BLaER1 (cell line): Measurements from ENCODE around the gene CCNE1.
"Not testable (repeated sequence)": the region's sequence is repeated elsewhere in the genome, so short reads cannot be mapped to it uniquely, and the experiment has no call there.

ENCODE experiments used
- H3K27ac ChIP-seq: shearing (Covaris generic); formaldehyde crosslinking; 2 replicates; pipeline ENCODE4 v1.8.1; 2022
- H3K27me3 ChIP-seq: shearing (Covaris generic); formaldehyde crosslinking; 2 replicates; pipeline ENCODE4 v1.8.1; 2022
- H3K36me3 ChIP-seq: shearing (Covaris generic); formaldehyde crosslinking; 2 replicates; pipeline ENCODE4 v1.8.1; 2022
- H3K4me1 ChIP-seq: shearing (Covaris generic); formaldehyde crosslinking; 2 replicates; pipeline ENCODE4 v1.8.1; 2022
- H3K4me2 ChIP-seq: shearing (Covaris generic); formaldehyde crosslinking; 2 replicates; pipeline ENCODE4 v1.8.1; 2022
- H3K4me3 ChIP-seq: shearing (Covaris generic); formaldehyde crosslinking; 2 replicates; pipeline ENCODE4 v1.8.1; 2022
- H3K9ac ChIP-seq: shearing (Covaris generic); formaldehyde crosslinking; 2 replicates; pipeline ENCODE4 v1.8.1; 2022
- H3K9me3 ChIP-seq: shearing (Covaris generic); formaldehyde crosslinking; 2 replicates; pipeline ENCODE4 v1.8.1; 2022
- H4K20me1 ChIP-seq: shearing (Covaris generic); formaldehyde crosslinking; 2 replicates; pipeline ENCODE4 v1.8.1; 2022
- Cebpa-rat ChIP-seq: shearing (Covaris generic); IDR thresholded peaks from 2 replicates; pipeline ENCODE4 v1.8.1; 2022

CCNE1 gene

DNA sequence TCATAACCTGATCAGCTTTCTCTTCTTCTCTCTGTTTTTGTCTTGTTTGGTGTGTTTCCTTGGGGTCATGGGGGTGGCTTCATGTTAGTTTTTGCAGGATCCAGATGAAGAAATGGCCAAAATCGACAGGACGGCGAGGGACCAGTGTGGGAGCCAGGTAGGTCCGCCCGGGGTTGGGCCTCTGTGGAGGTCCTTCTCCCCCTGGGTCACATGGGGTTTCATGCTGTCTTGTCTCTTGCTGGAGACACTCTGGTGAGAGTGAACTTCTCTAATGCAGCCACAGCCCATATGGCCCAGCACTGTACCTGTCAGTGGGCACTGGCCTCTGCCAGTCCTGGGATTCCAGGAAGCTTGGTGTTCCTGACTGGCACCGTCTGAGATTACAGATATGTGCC is 1.1 kb downstream of the CCNE1 start:
- Histone ChIP-seq H4K20me1 (no peaks in the 10 kb centered on the region), H3K9ac (peak overlapping the region; percentile 80; the same call in 1 of the 2 replicates), H3K36me3 (peaks cover 14% of the 10 kb centered on the region; the same call in 1 of the 2 replicates), H3K27ac (no peak overlapping the region), H3K9me3 (no peaks in the 10 kb centered on the region), H3K4me1 (peaks cover 38% of the 10 kb centered on the region), H3K4me2 (peak overlapping the region; percentile 80), H3K27me3 (no peaks in the 10 kb centered on the region), H3K4me3 (peak overlapping the region; percentile 79)
- no peak for TF ChIP-seq Cebpa-rat

DNA sequence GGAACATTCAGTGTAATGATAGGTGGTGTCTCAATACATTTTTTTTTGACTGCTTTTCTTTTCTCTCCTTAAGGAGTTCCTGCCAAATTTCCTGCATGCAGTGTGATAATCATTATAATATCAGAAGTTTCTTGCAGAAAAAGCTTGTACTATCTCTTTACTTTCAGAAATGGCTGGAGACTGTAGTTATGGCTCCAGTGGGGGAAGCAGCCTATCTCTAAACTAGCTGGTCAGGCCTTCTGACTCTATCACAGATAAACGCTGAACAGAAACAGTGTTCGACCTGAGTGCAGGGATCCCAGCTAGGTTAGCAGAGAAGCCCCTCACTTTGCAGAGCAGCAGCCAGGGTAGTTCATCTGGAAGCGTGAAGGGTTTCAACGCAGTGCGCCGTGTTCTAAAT is 1.9 kb downstream of the CCNE1 start:
- Histone ChIP-seq H3K27me3 (no peaks in the 10 kb centered on the region), H3K4me2 (no peak overlapping the region), H3K27ac (no peak overlapping the region), H3K4me1 (peaks cover 38% of the 10 kb centered on the region), H3K36me3 (peaks cover 21% of the 10 kb centered on the region), H3K4me3 (no peak overlapping the region), H4K20me1 (no peaks in the 10 kb centered on the region), H3K9ac (no peak overlapping the region), H3K9me3 (no peaks in the 10 kb centered on the region)
- TF ChIP-seq Cebpa-rat, result no peak

DNA sequence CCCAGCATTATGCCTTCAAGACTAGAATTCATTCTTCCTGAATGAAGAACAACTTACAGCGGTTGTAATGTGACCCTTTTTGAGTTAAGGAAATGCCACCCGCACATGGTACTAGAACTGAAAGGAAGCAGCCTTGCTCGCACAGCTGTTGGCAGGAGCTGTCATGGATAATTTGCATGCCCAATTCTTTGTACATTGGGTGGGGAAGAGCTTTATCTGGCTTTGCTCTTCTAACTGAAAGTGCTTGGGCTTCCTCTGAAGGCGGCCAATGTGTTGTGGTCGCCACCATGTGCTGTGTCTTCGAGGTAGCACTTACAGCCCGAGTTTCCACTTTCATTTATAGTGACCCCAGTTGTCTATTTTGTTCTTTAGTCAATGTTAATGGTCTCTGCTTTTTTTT is 3.4 kb downstream of the CCNE1 start:
- no peak overlapping the region for H3K4me3 ChIP-seq
- H3K9me3 ChIP-seq, result no peaks in the 10 kb centered on the region
- H3K4me1 ChIP-seq, result peaks cover 38% of the 10 kb centered on the region
- no peaks in the 10 kb centered on the region for H3K27me3 ChIP-seq
- peak overlapping the region; percentile 67 for H3K4me2 ChIP-seq
- no peak for TF ChIP-seq Cebpa-rat
- no peaks in the 10 kb centered on the region for H4K20me1 ChIP-seq
- peak overlapping the region; percentile 60 for H3K27ac ChIP-seq
- peaks cover 37% of the 10 kb centered on the region for H3K36me3 ChIP-seq
- no peak overlapping the region for H3K9ac ChIP-seq

- Histone ChIP-seq H3K4me2 (no peak overlapping the region), H3K36me3 (peaks cover 58% of the 10 kb centered on the region)
These were observed 5.5 kb downstream of the CCNE1 start for GRCh38 chr19:29817316-29817715.

GRCh38 chr19:29819300-29819699 is 7.5 kb downstream of the CCNE1 start:
- H3K9ac ChIP-seq, result no peak overlapping the region
- H3K36me3 ChIP-seq, result peaks cover 73% of the 10 kb centered on the region
- H3K4me2 ChIP-seq, result no peak overlapping the region

More at GRCh38 chr19:29817316-29817715, 5.5 kb downstream of the CCNE1 start:
- no peak overlapping the region for H3K27ac ChIP-seq
- H3K9ac ChIP-seq, result no peak overlapping the region
- TF ChIP-seq Cebpa-rat, result no peak
- no peaks in the 10 kb centered on the region for H3K27me3 ChIP-seq
- H3K9me3 ChIP-seq, result no peaks in the 10 kb centered on the region
- no peak overlapping the region for H3K4me3 ChIP-seq
- no peaks in the 10 kb centered on the region for H4K20me1 ChIP-seq
- peaks cover 30% of the 10 kb centered on the region for H3K4me1 ChIP-seq

GRCh38 chr19:29819986-29820385 is 8.2 kb downstream of the CCNE1 start:
- no peaks in the 10 kb centered on the region for H4K20me1 ChIP-seq
- no peaks in the 10 kb centered on the region for H3K27me3 ChIP-seq
- H3K4me1 ChIP-seq, result peaks cover 11% of the 10 kb centered on the region
- H3K27ac ChIP-seq, result no peak overlapping the region
- H3K9ac ChIP-seq, result no peak overlapping the region
- H3K4me3 ChIP-seq, result no peak overlapping the region
- peaks cover 80% of the 10 kb centered on the region for H3K36me3 ChIP-seq
- H3K4me2 ChIP-seq, result no peak overlapping the region
- no peak for TF ChIP-seq Cebpa-rat
- no peaks in the 10 kb centered on the region for H3K9me3 ChIP-seq

More at GRCh38 chr19:29819300-29819699, 7.5 kb downstream of the CCNE1 start:
- H3K4me3 ChIP-seq, result no peak overlapping the region
- no peaks in the 10 kb centered on the region for H4K20me1 ChIP-seq
- H3K27me3 ChIP-seq, result no peaks in the 10 kb centered on the region
- no peak overlapping the region for H3K27ac ChIP-seq
- no peaks in the 10 kb centered on the region for H3K9me3 ChIP-seq
- no peak for TF ChIP-seq Cebpa-rat
- H3K4me1 ChIP-seq, result peaks cover 18% of the 10 kb centered on the region

GRCh38 chr19:29823581-29824330 is 12.0 kb downstream of the CCNE1 start:
- no peak overlapping the region for H3K9ac ChIP-seq
- no peaks in the 10 kb centered on the region for H3K9me3 ChIP-seq
- H3K4me3 ChIP-seq, result no peak overlapping the region
- H3K27ac ChIP-seq, result no peak overlapping the region
- no peaks in the 10 kb centered on the region for H4K20me1 ChIP-seq
- TF ChIP-seq Cebpa-rat, result no peak
- H3K4me2 ChIP-seq, result no peak overlapping the region
- peaks cover 67% of the 10 kb centered on the region for H3K36me3 ChIP-seq
- no peaks in the 10 kb centered on the region for H3K4me1 ChIP-seq
- no peaks in the 10 kb centered on the region for H3K27me3 ChIP-seq

DNA sequence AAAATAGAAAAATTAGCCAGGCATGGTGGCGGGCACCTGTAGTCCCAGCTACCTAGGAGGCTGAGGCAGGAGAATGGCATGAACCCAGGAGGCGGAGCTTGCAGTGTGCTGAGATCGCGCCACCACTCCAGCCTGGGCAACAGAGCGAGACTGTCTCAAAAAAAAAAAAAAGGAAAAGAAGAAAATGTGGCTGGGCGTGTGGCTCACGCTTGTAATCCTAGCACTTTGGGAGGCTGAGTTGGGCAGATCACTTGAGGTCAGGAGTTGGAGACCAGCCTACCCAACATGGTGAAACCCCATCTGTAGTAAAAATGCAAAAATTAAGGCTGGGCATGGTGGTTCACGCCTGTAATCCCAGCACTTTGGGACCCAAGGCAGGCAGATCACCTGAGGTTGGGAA is 13.5 kb downstream of the CCNE1 start:
- H3K9ac ChIP-seq, H3K27ac ChIP-seq, H3K9me3 ChIP-seq, H3K27me3 ChIP-seq, H3K4me3 ChIP-seq, H3K4me1 ChIP-seq, H4K20me1 ChIP-seq, H3K4me2 ChIP-seq: not testable (repeated sequence)
- H3K36me3 ChIP-seq, result peaks cover 52% of the 10 kb centered on the region

- TF ChIP-seq Cebpa-rat, result no peak
- H3K4me3 ChIP-seq, result no peak overlapping the region
- peak overlapping the region; percentile 22 for H3K4me2 ChIP-seq
These were observed 19.3 kb downstream of the CCNE1 start for GRCh38 chr19:29831041-29831548.

GRCh38 chr19:29831686-29832085 is 19.9 kb downstream of the CCNE1 start:
- no peak overlapping the region for H3K27ac ChIP-seq
- no peaks in the 10 kb centered on the region for H3K27me3 ChIP-seq
- no peak for TF ChIP-seq Cebpa-rat
- no peaks in the 10 kb centered on the region for H4K20me1 ChIP-seq
- H3K9me3 ChIP-seq, result no peaks in the 10 kb centered on the region
- H3K4me2 ChIP-seq, result 0 out of 2 replicates have a peak overlapping the region, but pooled peaks have one; percentile 22
- peaks cover 11% of the 10 kb centered on the region for H3K4me1 ChIP-seq
- H3K4me3 ChIP-seq, result no peak overlapping the region
- no peak overlapping the region for H3K9ac ChIP-seq
- H3K36me3 ChIP-seq, result no peaks in the 10 kb centered on the region

More at GRCh38 chr19:29831041-29831548, 19.3 kb downstream of the CCNE1 start:
- no peaks in the 10 kb centered on the region for H4K20me1 ChIP-seq
- H3K9ac ChIP-seq, result no peak overlapping the region
- H3K27me3 ChIP-seq, result no peaks in the 10 kb centered on the region
- peaks cover 11% of the 10 kb centered on the region for H3K4me1 ChIP-seq
- H3K36me3 ChIP-seq, result no peaks in the 10 kb centered on the region
- no peak overlapping the region for H3K27ac ChIP-seq
- H3K9me3 ChIP-seq, result no peaks in the 10 kb centered on the region
